Right atrium auricular region (tissue), 2 donors: ENCODE data around the gene SDHAF4. TPM values are rescaled to one million over a fixed set of nuclear protein-coding genes. Genes with fewer than 3 reads are reported as not detected.

ENCODE experiments used
- DNase-seq: peaks from one replicate; pipeline ENCODE4 v3.0.0-alpha.2; 2019; ENCODE audit warnings: low spot score
- H3K27ac ChIP-seq, 2 donors: fragments of 200-600 bp; sonication (generic); 1 replicate in 1 of 2; 2 replicates in 1 of 2; pipeline ENCODE4 v1.5.1; 2016 to 2019
- H3K27me3 ChIP-seq, 2 donors: fragments of 200-600 bp; sonication (generic); one replicate each; pipeline versions ENCODE4 v1.5.1 to v1.6.0; 2017 to 2019
- H3K36me3 ChIP-seq: fragments of 200-600 bp; sonication (generic); one replicate; pipeline ENCODE4 v1.5.1; 2016
- H3K4me1 ChIP-seq, 2 donors: fragments of 200-600 bp; sonication (generic); one replicate each; pipeline versions ENCODE4 v1.5.1 to v1.6.0; 2017 to 2019
- H3K4me3 ChIP-seq, 2 donors: fragments of 200-600 bp; sonication (generic); 1 replicate in 1 of 2; 2 replicates in 1 of 2; pipeline ENCODE4 v1.5.1; 2017 to 2019; ENCODE audit warnings: mild to moderate bottlenecking in 1 of 2, moderate library complexity in 1 of 2
- H3K9me3 ChIP-seq, 2 donors: fragments of 200-600 bp; sonication (generic); one replicate each; pipeline ENCODE4 v1.5.1; 2019
- total RNA-seq, 2 donors: library from RNA; depleted of rRNA; stranded (reverse); fragments of >200 nt; gene quantifications; one replicate each; pipeline ENCODE4 v1.1.0, GENCODE V29; 2016
- TF ChIP-seq, protein P1 (sequence below), 2 donors: fragments of 200-600 bp; sonication (generic); IDR thresholded peaks; one replicate each; pipeline ENCODE4 v1.5.1; 2019; ENCODE audit warnings: antibody characterized with exemption in 2 of 2

Gene SDHAF4
- total RNA-seq, 2 donors from 2014 or later: 8.0 to 9.4 TPM

DNA sequence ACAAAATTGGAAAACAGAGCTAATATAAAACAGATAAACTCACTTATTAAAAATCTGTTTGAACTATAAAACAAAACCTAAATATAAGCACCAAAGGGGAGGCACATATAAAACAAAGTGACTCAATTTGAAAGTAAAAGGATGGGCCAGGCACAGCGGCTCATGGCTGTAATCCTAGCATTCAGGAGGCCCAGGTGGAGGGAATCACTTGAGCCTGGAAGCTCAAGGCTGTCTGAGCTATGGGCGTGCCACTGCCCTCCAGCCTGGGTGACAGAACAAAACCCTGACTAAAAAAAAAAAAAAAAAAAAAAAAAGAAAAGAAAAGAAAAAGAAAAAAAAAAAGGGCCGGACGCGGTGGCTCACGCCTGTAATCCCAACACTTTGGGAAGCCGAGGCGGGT, 69.9 kb downstream of the SDHAF4 start:
- Histone ChIP-seq H3K27ac (no peak overlapping the region), H3K9me3 (no peaks in the 10 kb centered on the region), H3K4me3 (no peak overlapping the region), H3K27me3 (no peaks in the 10 kb centered on the region), H3K4me1 (no peaks in the 10 kb centered on the region), H3K36me3 (no peaks in the 10 kb centered on the region)
- no peak for DNase-seq
- TF ChIP-seq, protein P1, sequence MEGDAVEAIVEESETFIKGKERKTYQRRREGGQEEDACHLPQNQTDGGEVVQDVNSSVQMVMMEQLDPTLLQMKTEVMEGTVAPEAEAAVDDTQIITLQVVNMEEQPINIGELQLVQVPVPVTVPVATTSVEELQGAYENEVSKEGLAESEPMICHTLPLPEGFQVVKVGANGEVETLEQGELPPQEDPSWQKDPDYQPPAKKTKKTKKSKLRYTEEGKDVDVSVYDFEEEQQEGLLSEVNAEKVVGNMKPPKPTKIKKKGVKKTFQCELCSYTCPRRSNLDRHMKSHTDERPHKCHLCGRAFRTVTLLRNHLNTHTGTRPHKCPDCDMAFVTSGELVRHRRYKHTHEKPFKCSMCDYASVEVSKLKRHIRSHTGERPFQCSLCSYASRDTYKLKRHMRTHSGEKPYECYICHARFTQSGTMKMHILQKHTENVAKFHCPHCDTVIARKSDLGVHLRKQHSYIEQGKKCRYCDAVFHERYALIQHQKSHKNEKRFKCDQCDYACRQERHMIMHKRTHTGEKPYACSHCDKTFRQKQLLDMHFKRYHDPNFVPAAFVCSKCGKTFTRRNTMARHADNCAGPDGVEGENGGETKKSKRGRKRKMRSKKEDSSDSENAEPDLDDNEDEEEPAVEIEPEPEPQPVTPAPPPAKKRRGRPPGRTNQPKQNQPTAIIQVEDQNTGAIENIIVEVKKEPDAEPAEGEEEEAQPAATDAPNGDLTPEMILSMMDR (IDR thresholded peaks at IDR 0.05): no peak

DNA sequence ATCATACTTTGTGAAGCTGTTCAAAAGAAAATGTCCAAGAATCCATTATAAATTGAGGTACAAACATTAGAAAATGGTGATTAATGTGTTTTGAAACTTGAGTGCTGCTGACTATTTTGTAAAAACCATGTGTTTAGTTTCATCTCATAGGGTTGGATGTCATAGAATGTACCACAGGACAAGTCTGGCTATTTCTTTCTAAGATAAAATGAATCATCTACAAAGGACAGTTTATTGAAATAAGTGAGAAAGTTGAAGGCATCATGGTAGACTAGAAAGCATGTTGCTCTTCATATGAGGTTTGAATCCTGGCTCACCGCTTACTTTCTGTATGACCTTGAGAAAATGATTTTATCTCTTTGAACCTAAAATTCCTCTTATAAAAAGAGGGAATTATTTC, 71.7 kb downstream of the SDHAF4 start:
- no peak overlapping the region for H3K4me3 ChIP-seq
- DNase-seq: no peak
- no peaks in the 10 kb centered on the region for H3K9me3 ChIP-seq
- no peaks in the 10 kb centered on the region for H3K36me3 ChIP-seq
- H3K4me1 ChIP-seq: no peaks in the 10 kb centered on the region
- no peaks in the 10 kb centered on the region for H3K27me3 ChIP-seq
- no peak overlapping the region for H3K27ac ChIP-seq
- TF ChIP-seq, protein P1 (IDR thresholded peaks at IDR 0.05): no peak

Other genes starting within 250 kb of the SDHAF4 start
- 10 to 100 TPM; 19.5 TPM for gene FAM135A, start 153.4 kb upstream of the SDHAF4 start, total RNA-seq
- gene SMAP1, start 101.0 kb downstream of the SDHAF4 start, total RNA-seq: 10 to 100 TPM; 23.7 to 30.4 TPM